SJCRH30 (cell line): ENCODE measurements around the gene RAE1. TPM values are rescaled to one million over a fixed set of nuclear protein-coding genes. Genes with fewer than 3 reads are reported as not detected.

Experiments
- DNase-seq, 2 experiments: peaks; one replicate each; pipeline ENCODE4 v3.0.0-alpha.2; 2015 to 2020
- H3K27ac ChIP-seq: fragments of 250-450 bp; sonication (Bioruptor Pico); 2 replicates; pipeline ENCODE4 v1.5.1; 2020; ENCODE audit warnings: mild to moderate bottlenecking, moderate library complexity
- H3K27me3 ChIP-seq: fragments of 250-450 bp; sonication (Bioruptor Pico); 2 replicates; pipeline ENCODE4 v1.5.1; 2020; ENCODE audit warnings: mild to moderate bottlenecking, moderate library complexity
- H3K36me3 ChIP-seq: fragments of 250-450 bp; sonication (Bioruptor Pico); 2 replicates; pipeline ENCODE4 v1.5.1; 2020; ENCODE audit warnings: mild to moderate bottlenecking, moderate library complexity
- H3K4me1 ChIP-seq: fragments of 250-450 bp; sonication (Bioruptor Pico); 2 replicates; pipeline ENCODE4 v1.5.1; 2020; ENCODE audit warnings: mild to moderate bottlenecking, moderate library complexity
- H3K4me3 ChIP-seq: fragments of 250-450 bp; sonication (Bioruptor Pico); 2 replicates; pipeline ENCODE4 v1.5.1; 2020; ENCODE audit warnings: mild to moderate bottlenecking, moderate library complexity
- H3K9me3 ChIP-seq: fragments of 250-450 bp; sonication (Bioruptor Pico); replicated peaks from 2 replicates; pipeline ENCODE4 v1.5.1; 2020; ENCODE audit warnings: mild to moderate bottlenecking, moderate library complexity
- total RNA-seq: library from RNA; depleted of rRNA; stranded (reverse); fragments of >200 nt; shearing (Covaris generic); gene quantifications from 2 replicates; pipeline ENCODE4 v1.2.3, GENCODE V29; 2014; rRNA removed

The RAE1 gene
- total RNA-seq, 1 experiment from 2014 or later = 112 TPM

DNA sequence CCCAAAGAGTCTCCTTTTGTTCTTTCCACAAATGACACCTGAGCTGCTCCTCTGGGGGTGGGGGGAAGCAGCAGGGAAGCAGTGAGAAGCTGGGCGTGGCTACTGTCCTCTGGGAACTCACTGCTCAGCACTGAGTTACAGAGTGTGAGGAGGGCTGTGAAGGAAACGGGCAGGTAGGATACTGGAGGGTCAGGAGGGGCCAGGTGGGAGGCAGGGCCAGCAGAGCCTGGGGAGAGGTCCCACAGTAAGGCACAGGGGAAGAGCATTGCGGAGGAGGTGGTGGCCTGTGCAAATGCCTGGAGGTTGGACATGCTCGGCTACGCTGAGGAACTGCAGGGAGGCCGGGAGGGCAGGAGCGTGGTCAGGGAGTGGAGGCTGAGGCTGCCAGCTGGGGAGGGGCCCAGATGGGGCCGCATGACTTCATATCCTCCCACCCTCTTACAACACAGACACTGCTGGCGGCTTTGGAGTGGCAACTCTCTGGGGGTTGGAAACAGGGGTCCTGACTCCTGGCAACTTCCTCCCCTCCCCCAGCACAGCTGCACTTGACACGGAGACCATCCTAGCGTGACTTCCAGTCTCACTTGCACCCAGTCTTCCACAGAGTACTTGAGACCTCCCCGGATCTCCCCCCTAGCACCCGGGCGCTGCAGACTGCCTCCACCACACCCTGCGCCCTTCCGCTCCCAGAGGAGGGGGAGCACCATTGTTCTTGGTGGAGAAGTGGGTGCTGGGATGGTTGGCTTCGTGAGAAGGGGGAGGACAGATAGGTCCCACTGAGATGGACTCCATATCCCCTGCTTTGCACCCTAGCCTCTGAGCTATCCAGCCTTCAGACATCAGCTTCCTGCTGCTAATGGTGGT is 74.3 kb downstream of the RAE1 start:
- peaks cover 14% of the 10 kb centered on the region for H3K4me1 ChIP-seq
- no peak overlapping the region for H3K4me3 ChIP-seq
- H3K27ac ChIP-seq = no peak overlapping the region
- DNase-seq = peak; percentile 48 to 60
- H3K27me3 ChIP-seq = peaks cover 16% of the 10 kb centered on the region
- H3K9me3 ChIP-seq = no peaks in the 10 kb centered on the region
- H3K36me3 ChIP-seq = no peaks in the 10 kb centered on the region

DNA sequence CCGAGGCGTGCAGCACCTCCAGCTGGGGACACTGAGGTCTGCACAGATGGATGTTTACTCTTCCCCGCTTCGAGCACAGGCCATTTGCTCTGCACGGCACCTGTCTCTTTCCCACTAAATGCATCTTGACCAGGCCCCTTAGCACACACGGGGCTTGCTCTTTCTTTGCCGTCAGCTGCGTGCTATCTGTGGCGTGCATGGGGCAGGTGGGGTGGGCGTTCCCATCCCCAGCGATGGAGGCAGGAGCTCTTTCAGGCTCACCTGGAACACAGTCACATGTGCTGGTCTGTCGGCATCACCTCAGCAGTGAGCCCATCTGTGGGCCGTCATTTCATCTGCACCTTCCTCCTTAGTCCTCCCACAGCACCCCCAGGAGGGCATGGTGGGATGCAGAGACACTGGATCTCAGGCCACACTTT is 75.2 kb downstream of the RAE1 start:
- Histone ChIP-seq H3K27ac (no peak overlapping the region), H3K36me3 (no peaks in the 10 kb centered on the region), H3K4me3 (no peak overlapping the region), H3K4me1 (peaks cover 14% of the 10 kb centered on the region), H3K27me3 (peaks cover 9% of the 10 kb centered on the region), H3K9me3 (no peaks in the 10 kb centered on the region)
- DNase-seq = peak in 1 of 2 experiments; percentile 44

GRCh38 chr20:57426831-57427230 is 75.8 kb downstream of the RAE1 start:
- Histone ChIP-seq H3K27ac (no peak overlapping the region), H3K36me3 (no peaks in the 10 kb centered on the region), H3K4me1 (peaks cover 14% of the 10 kb centered on the region), H3K9me3 (no peaks in the 10 kb centered on the region), H3K27me3 (peaks cover 6% of the 10 kb centered on the region), H3K4me3 (no peak overlapping the region)
- DNase-seq = no peak

- Histone ChIP-seq H3K27ac (no peak overlapping the region), H3K36me3 (no peaks in the 10 kb centered on the region), H3K4me3 (no peak overlapping the region), H3K27me3 (peaks cover 6% of the 10 kb centered on the region; the same call in 1 of the 2 replicates), H3K4me1 (peaks cover 26% of the 10 kb centered on the region), H3K9me3 (no peaks in the 10 kb centered on the region)
- DNase-seq = no peak
These were observed 77.5 kb downstream of the RAE1 start for GRCh38 chr20:57428324-57429158.

Other genes starting within 250 kb of the RAE1 start
- 14.6 and 15.6 TPM in 2 replicates for gene BMP7, start 84.6 kb upstream of the RAE1 start, total RNA-seq
- not detected in 2 replicates for gene SPO11, start 21.5 kb upstream of the RAE1 start, total RNA-seq
- gene RBM38, start 40.1 kb downstream of the RAE1 start, total RNA-seq = 181 and 190 TPM in 2 replicates
- gene CTCFL, start 173.9 kb downstream of the RAE1 start, total RNA-seq = 0.06 TPM in 1 of 2 replicates, not detected in the other
- 0.05 TPM in 1 of 2 replicates, not detected in the other for gene PCK1, start 209.9 kb downstream of the RAE1 start, total RNA-seq